CD4-positive, alpha-beta T cell treated with Interferon gamma for 1 hour (primary cell): ENCODE results near the gene PPP2R5D.

ENCODE experiments used
- DNase-seq: peaks from one replicate; pipeline ENCODE4 v3.0.0-alpha.2; 2020

Gene PPP2R5D

DNA sequence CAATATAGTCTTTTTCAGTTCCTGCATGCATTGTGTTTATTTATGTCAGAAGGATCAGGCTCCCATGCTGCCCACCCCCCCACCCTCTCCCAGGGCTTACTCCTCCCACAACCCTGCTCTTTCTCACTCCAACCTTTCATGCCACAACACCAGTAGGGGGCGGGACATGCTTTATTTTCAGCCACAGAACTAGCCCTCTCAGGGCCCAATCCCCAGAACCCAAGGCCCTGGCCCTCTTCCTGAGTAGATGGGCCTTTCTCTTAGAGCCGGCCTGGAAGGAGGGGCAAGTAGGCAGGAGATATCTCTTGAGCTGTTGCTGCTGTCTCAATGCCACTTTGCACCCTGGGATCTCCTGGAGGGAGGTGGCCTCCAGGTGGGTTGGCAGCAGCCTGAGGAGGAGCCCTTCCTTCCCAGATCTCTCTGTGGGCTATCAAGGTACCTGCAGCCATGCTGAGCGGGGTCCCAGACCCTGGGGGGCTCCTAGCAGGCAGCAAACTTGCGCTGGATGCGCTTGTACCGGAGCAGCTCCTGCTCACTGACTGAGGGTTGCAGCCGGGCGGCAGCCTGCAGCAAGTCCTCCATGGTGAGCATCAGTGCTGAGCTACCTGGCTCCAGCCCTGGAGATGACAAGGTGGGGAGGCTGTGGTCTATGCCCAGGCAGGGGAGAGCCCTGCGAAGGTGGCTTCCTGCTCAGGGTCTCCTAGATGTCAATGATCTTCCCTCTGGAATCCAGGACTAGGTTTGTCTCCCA lies 20.3 kb upstream of the PPP2R5D start:
- peak; percentile 14 for DNase-seq

DNA sequence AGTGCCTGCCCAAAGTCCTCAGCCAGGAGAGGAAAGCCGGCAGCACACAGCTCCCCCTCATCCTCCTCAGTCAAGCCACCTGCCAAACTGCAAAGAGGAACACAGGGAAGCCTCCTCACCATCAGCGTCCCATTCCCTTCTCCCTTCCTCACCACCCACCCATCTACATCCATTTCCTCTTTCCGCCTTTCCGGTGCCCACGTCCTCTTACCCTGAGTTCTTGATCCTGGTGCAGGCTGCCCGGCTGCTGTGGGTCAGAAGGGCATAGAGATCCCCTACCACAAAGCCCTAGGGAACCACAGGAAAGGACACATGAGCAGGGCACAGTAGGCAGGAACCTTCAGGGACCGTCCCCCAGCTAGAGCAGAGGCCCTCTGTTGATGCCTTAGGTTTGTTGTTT lies 17.8 kb upstream of the PPP2R5D start:
- no peak for DNase-seq

DNA sequence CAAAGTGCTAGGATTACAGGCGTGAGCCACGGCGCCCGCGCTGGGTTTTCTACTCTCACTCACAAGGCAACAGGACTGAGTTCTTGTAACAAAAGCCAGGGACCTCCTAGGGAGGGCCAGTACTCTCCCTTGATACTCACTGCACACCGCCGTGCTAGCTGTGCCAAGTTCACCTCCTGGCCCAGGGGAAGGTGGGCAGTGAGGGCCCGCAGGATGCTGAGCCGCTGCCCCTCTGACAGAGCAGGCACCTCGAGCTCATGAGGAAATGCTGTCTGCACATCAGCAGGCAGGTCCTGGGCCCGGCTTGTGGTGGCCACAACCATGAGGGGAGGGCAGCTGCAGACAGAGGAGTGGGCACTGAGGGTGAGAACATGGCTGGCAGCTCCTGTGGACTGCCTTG lies 17.1 kb upstream of the PPP2R5D start:
- DNase-seq, result no peak

DNA sequence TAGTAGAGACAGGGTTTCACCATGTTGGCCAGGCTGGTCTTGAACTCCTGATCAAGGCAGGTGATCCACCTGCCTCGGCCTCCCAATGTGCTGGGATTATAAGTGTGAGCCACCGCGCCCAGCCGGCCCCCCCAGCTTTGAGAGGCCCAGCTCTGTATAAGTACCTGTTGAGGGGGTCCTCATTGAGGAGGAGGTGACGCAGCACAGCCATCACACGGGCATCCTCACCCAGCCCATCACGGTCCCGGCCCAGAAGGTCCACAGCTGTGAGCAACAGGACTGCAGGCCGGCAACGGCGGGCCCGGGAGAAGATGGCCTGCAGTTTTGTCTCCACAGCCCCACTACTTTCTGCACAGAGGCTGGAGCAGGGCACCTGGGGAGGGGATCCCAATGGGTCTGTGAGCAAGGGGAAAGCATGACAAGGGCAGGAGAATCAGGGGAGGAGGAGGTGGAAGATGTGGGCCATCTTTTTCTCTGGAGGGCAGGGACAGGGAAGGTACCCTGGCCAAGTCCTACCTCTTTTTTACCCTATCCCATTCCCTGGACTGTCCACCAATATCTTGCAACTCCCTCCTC lies 16.2 kb upstream of the PPP2R5D start:
- no peak for DNase-seq

DNA sequence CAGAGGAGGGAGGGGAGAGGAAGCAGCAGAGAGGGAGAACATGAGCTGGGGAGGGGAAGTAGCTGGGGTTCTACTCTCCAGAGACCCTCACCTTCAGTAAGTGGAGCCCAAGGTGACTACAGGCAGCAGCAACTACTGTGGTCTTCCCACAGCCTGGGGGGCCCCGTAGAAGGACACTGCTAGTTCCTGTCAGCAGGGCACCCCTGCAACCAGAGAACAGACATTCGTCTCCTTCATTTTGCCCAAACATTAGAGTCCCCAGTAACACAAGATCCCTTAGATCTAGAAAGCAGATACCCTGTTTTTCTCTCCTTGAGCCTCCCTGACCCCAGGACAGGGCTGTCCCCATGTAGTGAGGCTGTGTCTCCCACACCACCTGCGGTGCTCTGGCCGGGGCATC lies 15.6 kb upstream of the PPP2R5D start:
- no peak for DNase-seq

DNA sequence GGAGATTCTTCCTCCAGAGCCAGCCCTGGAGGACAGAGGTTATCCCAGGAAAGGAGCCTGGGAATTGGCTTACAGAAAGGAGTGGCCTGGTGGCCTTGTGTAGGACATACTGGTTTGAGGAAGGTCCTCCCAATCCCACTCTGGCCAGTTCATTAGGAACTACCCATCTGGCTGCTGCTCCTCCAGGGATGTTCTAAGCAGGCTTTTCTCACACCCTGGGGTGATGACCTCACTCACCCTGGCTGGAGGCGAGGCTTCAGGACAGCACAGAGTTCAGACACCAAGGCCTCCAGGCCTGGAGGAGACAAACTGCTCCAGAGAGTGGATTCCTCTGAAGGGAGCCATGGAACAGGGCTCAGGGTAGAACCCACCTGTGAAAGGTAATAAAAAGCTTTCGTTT lies 14.9 kb upstream of the PPP2R5D start:
- DNase-seq, result no peak

DNA sequence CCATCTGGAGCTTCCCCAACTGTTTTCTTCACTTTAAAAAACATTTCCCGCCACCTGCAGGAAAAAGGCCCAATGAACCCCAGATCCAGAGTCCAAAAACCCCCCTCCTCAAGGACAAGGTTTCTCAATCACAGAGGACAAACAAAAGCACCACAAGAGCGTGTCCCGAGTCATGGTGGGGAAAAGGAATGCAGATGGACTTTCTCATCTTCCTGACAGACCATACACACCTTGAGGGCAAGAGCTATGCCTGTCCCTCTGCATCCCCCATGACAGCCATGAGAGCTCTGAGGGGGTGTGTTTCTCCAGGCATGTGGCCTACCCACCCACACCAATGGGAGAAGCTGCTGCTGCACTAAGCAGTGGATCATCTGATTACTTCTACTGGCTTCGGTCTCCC lies 14.4 kb upstream of the PPP2R5D start:
- no peak for DNase-seq

DNA sequence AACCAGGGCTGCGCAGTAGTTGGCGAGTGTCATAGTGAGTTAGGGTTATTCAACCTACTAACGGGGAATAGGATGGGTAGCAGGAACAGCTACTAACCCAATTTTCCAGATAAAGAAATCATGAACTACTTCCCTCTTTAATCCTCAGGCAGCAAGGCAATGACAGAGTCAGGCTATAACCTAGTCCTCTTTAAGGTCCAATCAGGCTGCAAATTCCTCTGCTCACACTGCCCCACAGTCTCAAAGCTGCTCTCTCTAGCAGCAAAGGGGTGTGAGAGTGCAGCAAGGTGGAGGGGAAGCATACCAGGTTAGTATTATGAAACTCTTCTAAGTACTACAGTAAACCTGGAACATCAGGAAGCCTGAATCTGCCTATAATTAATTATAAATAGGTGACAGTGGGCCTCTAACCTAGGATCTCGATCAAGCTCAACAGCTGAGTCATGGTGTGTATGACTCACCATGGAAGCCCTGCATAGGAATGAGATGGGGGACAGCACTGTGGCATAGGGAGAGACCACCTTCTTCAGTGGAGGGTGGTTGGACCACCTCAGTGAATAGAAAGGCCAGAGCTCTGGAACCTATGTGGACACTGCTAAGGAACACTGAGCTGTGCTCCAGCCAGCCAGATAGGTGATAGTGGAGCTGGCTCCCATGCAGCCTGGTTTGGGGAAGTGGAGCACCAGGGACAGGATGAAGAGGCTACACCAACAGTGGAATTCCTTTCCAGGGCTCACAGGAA lies 13.3 kb upstream of the PPP2R5D start:
- DNase-seq, result no peak

DNA sequence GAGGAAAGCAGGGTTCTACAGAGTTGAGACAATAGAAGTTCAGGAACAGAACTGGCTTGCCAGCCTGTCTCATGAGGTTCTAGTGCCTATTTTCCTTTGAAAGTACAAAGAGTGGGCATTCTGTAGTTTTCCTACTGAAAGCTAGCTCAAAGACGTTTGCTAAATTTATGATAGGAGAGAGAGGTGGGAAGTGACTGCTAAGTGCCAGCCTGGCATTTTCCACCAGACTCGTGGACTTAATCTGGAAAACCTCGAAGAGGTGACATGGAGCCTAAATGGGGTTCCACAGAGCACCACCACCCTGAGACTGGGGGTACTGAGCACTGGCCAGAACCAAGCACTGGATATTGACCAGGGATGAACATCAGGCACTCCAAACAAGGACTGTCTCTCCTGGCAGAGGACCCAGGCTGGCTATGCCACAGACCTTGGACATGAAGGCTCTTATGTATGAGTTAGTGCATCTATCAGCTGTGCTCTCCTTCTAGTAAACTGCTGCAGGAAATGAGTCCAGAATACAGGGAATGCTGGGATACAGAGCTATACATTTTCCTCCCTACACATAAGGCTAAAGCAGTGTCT lies 12.5 kb upstream of the PPP2R5D start:
- DNase-seq, result no peak

DNA sequence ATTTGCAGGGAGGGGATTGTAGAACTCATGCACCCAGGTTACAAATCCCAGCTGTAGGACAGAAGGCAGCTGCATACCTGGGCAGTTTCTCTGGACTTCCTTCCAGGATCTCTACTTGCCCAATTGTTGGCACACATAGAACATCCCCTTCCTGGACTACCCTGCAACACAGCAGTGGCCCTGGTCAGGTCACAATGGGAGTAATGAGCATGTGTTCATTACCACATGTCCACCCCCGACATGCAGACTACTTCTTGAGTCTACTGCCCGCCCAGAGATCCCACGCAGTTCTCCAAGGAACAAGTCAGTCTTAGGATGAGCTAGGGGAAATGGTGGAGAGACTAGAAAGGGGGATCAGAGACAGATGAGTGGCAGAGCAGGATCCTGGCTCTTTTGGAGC lies 10.4 kb upstream of the PPP2R5D start:
- no peak for DNase-seq

DNA sequence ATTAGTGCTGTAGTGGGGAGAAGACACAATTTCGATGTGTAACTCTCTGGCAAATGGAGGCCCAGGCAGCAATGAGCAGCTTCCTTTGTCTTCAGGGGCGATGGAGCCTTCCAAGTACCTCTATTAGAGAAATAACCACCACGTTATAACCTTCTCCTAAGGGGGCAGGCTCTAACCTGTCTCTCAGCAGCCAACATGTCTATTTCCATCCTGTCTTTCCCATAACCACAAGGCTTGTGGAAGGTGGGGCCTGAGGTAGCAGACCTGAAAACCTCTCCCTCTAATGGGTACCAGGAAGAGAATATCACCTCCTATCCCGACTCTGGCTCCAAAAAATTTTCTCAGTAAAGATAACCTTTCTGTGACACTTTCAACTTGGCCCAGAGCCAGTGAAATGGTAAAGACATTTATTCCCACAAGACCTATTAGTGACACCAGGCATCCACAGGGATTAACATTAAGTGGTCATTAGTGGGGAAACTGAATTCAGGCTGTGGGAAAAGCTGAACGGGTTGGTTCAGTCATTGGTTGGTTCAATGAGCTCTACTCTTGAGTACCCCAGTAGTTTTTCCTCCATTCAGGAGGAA lies 9.4 kb upstream of the PPP2R5D start:
- no peak for DNase-seq

DNA sequence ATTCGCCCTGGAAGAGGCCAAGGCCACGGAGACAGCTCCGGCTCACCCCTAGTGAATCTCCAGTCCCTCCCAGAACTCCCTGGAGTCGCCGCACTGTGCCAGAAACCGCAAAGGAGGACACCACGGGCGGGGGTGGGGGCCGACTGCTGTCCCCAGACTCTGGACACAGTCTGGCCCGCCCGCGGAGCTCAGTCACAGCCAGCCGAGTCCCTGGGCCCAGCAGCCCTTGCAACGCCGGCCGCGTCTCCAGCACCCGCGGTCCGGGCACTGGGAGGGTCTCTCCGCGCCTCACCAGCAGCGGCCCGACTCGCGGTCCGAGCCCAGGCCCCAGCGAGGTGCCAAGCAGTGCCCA lies 5.9 kb upstream of the PPP2R5D start:
- DNase-seq, result no peak

DNA sequence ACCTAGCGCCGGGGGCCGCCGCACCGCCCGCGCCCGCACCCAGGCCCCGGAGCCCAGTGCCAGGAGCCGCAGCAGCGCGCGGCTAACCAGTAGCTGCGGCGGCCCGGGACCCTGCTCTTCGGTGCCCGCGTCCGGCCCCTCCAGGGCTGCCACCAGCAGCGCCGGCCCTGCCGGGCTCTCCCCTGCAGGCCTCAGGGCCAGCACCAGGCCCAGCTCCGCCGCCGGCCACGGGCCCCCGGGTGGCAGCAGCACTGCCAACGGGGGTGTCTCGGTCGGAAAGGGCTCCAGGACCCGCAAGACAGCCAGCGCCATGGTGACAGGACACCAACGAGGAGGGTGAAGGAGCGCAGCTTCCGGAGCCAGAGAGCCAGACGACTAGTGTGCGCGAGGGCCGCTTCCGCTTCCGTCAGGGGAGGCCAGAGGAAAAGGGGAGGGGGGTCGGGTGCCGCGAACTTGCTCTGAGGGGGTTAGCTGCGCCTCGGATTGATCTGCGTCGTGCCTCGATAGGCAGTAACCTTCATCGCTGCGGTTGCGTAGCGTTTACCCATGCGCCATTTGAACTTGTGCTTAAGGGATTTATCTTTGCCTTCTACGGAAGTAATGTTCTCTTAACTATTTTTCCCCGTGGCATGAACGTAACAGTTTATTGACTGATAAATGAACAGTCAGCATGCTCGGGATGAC lies 5.4 kb upstream of the PPP2R5D start, which contains the start of gene PEX6:
TSS of gene PEX6 (minus strand) at position 343 of the 684 bp plus-strand sequence. CDS start at position 312, 31 bp downstream.
- DNase-seq, result peak; percentile 94

DNA sequence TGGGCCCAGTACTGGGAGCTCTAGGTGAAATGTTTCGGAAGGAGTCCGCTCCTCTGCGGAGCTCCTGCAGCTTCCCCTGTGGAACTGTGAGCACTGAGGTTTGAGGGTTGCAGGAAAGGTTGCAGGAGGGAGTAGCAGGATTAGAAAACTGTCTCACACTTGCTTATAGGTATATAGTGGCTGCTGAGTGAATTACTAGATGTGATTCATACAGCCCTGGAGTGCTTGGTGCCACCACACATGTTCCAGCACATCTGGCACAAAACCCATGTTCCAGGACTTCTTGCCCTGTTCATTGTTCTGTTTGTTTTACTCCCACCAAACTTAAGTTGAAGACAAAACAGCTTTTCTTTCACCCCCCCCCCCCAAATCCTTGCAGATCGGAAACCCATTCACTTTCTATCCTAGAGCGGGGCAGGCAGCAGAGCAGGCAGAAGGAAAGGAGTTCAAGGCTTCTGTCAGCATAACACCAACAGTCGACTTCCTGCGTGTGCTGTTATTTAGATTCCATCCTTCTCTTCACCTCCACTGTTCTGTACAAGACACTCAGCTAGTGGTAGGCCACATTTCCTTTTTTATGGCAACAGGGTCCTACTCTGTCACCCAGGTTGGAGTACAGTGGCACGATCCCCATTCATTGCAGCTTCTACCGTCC lies 4.7 kb upstream of the PPP2R5D start:
- no peak for DNase-seq

DNA sequence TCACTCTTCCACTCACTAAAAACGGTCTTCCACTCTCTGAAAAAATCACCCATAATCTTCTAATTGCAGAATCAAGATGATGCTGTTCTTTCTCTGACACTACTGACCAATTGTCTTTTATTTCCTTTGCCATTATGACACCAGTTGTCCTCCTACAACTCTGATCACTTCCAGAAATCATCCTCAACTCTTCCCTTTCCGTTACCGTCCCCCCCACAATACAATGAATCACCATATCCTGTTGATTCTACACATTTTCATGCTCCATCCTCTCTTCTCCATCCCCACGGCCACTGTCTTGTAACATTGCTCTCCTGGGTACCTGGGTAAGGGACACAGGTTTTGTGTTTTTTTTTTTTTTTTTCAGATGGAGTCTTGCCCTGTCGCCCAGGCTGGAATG lies 2.5 kb upstream of the PPP2R5D start:
- no peak for DNase-seq

DNA sequence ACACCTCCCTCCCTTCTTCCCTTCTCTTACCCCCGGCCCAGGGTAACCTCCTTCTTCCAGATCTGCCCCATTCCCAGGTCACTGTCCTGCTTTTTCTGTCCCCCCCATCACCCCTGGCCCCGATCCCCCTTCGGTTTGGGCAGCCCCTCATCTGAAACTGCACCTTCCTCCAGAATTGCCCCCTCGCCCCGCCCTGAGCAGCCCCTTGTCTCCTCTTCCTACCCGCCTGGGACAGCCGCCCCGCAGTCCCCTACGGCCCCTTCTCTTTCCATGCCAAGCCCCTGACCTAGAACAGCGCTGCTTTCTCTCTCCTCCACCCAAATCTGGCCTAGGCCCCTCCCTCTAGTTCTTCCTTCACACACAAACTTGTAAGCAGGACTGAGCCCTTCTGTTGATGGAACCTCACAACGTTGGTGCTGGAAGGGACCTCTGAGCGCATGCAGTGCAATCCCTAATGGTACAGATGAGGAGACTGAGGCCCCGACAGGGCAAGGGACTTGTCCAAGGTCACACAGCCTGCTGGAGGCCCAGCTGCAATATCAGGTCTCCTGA lies 630 bp downstream of the PPP2R5D start:
- no peak for DNase-seq

DNA sequence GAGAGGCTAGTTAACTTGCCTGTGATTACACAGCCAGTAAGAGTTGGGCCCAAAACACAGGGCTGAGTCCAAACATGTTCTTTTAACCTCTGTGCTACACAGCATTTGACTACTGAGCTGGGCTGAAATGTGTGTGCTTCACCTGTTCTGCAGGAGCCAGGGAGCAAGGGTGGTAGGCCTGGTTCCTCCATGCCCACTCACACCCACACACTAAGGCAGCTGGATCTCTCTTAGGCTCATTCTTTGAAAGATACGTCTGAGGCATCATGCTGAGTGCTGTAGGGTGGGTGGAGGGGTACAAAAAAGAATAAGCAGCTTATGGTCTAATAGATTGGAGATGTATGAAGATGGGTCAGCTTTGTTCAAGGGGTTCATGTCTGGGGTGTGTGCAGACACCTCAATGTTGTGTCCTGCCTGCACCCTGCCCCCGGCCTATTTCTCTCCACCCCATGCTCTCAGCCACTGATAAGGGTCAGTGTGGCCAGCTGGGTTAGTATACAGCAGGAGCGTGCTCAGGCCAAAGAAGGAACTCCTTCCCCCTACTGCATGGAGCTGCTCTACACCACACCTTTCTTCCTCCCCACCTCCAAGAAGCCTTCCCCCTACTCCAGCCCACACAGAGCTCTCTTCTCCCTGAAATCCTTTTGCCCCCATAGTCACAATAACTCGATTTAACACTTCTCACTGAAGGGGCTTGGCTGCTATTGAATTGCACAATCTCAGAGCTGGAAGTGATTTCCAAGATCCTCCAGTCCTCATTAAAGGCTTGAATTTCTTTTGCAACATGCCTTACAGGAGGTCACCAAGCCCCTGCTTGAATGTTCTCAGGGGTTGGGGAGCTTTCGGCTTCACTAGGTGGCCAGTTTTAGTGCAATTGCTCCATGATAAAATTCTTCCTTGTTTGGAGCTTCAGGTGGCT lies 3.4 kb downstream of the PPP2R5D start:
- DNase-seq, result no peak

DNA sequence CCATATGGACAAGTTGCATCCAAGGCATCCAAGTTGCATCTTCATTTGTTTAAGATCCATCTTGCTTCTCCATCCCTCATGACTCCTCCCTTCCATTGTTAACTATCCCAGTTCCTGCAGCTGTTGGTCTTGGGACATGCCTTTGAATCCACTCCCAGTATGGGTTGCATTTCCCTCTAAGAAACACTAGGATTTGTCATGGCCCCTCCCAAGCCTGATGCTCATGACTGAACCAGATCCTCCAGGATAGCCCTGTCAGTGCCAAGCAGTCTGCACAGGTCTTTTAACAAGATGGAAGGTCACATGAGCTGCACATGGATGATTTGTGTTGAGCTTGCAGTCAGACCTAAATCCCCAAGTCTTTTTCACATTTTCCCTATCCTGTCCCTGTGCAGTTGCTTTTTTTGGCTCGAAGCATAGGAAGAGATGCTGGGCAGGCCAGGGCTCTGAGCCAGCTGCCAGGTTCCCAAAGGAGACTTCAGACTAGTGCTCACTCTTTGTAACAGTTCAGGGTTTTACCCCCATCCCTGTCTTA lies 4.2 kb downstream of the PPP2R5D start:
- DNase-seq, result no peak

DNA sequence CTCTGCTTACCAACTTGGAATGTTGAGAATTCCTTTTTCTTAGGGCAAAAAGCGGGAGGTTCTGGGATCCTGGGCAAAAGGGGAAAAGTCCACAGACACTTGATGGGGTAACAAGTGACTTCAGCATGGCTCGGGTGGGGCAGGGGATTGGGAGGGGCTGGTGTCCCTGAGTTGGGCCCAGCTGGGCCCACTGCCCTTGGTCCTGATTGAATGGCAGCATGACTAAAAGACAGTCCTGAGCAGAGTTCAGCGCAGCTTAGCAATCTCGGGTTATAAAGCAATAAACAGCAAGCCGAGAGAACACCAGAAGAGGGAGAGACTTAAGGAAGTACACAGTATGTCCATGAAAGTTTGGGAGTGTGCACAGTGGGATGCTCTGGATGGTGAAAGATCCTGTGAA lies 5.6 kb downstream of the PPP2R5D start:
- DNase-seq, result no peak

DNA sequence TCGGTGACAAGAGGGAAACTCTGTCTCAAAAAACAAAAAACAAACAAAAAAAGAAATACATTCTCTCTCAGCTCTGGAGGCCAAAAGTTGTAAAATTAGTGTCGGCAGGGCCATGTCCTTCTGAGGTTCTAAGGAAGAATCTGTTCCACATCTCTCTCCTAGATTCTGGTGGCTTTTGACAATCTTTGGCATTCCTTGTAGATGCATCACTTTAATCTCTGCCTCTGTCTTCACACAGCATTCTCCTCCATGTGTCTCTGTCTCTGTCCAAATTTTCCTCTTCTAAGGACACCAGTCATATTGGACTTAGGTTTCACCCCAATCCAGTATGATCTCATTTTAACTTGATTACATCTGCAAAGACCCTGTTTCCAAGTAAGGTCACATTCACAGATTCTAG lies 9.1 kb downstream of the PPP2R5D start:
- no peak for DNase-seq

DNA sequence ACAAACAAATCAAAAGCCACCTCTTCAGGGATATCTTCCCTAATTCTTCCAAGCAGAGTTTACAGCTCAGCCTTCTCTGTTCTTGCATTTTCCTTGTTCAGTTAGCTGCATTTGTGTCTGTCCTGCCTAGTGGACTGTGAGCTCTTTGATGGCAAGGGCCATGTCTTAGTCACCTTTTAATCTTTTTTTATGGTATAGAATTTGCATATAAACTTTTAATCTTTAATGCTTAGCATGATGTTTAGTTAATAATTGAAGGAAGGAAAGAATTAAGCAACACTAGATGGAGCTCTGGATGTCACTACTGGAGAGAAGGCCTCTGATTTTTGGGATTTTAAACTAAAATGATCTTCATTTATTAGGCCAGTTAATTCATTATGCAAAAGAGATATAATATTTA lies 12.1 kb downstream of the PPP2R5D start:
- DNase-seq, result no peak
